ENCODE data around the gene ADORA1.

Gene ADORA1

GRCh38 chr1:203186446-203187303 is 59.1 kb downstream of the ADORA1 start, which contains the start of gene CHI3L1:
Gene CHI3L1, minus strand, starts transcription at chr1:203186704. Its CDS starts 81 bp downstream, at chr1:203186623.
- DNase-seq (ENCODE audit: low spot score): no peak

- no peak for DNase-seq (ENCODE audit: low spot score)
These were observed 59.8 kb downstream of the ADORA1 start for GRCh38 chr1:203187304-203187685.

GRCh38 chr1:203187689-203188264 is 60.3 kb downstream of the ADORA1 start:
- no peak for DNase-seq (ENCODE audit: low spot score)

GRCh38 chr1:203188686-203189232 is 61.2 kb downstream of the ADORA1 start:
- DNase-seq (ENCODE audit: low spot score): no peak

GRCh38 chr1:203189951-203190352 is 62.4 kb downstream of the ADORA1 start:
- no peak for DNase-seq (ENCODE audit: low spot score)

- no peak for DNase-seq (ENCODE audit: low spot score)
These were observed 63.4 kb downstream of the ADORA1 start for GRCh38 chr1:203190949-203191348.

- DNase-seq (ENCODE audit: low spot score): no peak
These were observed 68.8 kb downstream of the ADORA1 start for GRCh38 chr1:203196371-203196770.

GRCh38 chr1:203197625-203198024 is 70.1 kb downstream of the ADORA1 start:
- DNase-seq (ENCODE audit: low spot score): no peak

- no peak for DNase-seq (ENCODE audit: low spot score)
These were observed 71.5 kb downstream of the ADORA1 start for GRCh38 chr1:203199002-203199401.

- no peak for DNase-seq (ENCODE audit: low spot score)
These were observed 71.9 kb downstream of the ADORA1 start for GRCh38 chr1:203199481-203199815.

GRCh38 chr1:203199816-203200571 is 72.5 kb downstream of the ADORA1 start:
- DNase-seq (ENCODE audit: low spot score): no peak

GRCh38 chr1:203200916-203201315 is 73.4 kb downstream of the ADORA1 start:
- DNase-seq (ENCODE audit: low spot score): no peak

- no peak for DNase-seq (ENCODE audit: low spot score)
These were observed 74.1 kb downstream of the ADORA1 start for GRCh38 chr1:203201516-203202205.

GRCh38 chr1:203202431-203203245 is 75.1 kb downstream of the ADORA1 start:
- DNase-seq (ENCODE audit: low spot score): no peak

- no peak for DNase-seq (ENCODE audit: low spot score)
These were observed 77.2 kb downstream of the ADORA1 start for GRCh38 chr1:203204756-203205155.

GRCh38 chr1:203206129-203206687 is 78.7 kb downstream of the ADORA1 start:
- no peak for DNase-seq (ENCODE audit: low spot score)

GRCh38 chr1:203207751-203208150 is 80.2 kb downstream of the ADORA1 start:
- no peak for DNase-seq (ENCODE audit: low spot score)

GRCh38 chr1:203208181-203208580 is 80.7 kb downstream of the ADORA1 start:
- no peak for DNase-seq (ENCODE audit: low spot score)

- no peak for DNase-seq (ENCODE audit: low spot score)
These were observed 82.8 kb downstream of the ADORA1 start for GRCh38 chr1:203210350-203210749.

GRCh38 chr1:203210988-203211387 is 83.5 kb downstream of the ADORA1 start:
- DNase-seq (ENCODE audit: low spot score): no peak

- no peak for DNase-seq (ENCODE audit: low spot score)
These were observed 84.3 kb downstream of the ADORA1 start for GRCh38 chr1:203211812-203212211.
